Peyer's patch (tissue), 4 donors: ENCODE results near the gene ZNF573. TPM values are rescaled to one million over a fixed set of nuclear protein-coding genes. Genes with fewer than 3 reads are reported as not detected.

Experiments
- DNase-seq, 3 donors: peaks; one replicate each; pipeline ENCODE4 v3.0.0-alpha.2; 2017 to 2019
- H3K27ac ChIP-seq, 4 donors: fragments of 200-600 bp; sonication (generic); one replicate each; pipeline ENCODE4 v1.5.1; 2016 to 2019
- H3K27me3 ChIP-seq, 2 donors: fragments of 200-600 bp; sonication (generic); one replicate each; pipeline ENCODE4 v1.5.1; 2019
- H3K36me3 ChIP-seq, 3 donors: fragments of 200-600 bp; sonication (generic); one replicate each; pipeline ENCODE4 v1.5.1; 2016 to 2019
- H3K4me1 ChIP-seq, 4 donors: fragments of 200-600 bp; sonication (generic); one replicate each; pipeline ENCODE4 v1.5.1; 2016 to 2019
- H3K4me3 ChIP-seq, 4 donors: fragments of 200-600 bp; sonication (generic); 1 replicate in 3 of 4; 2 replicates in 1 of 4; pipeline ENCODE4 v1.5.1; 2016 to 2019; ENCODE audit warnings: mild to moderate bottlenecking in 1 of 4
- H3K9me3 ChIP-seq, 4 donors: fragments of 200-600 bp; sonication (generic); one replicate each; pipeline ENCODE4 v1.5.1; 2016 to 2019; ENCODE audit warnings: mild to moderate bottlenecking in 1 of 4
- POLR2A ChIP-seq, 2 donors: fragments of 450-650 bp; IDR thresholded peaks; one replicate each; pipeline ENCODE4 v1.5.1; 2017; ENCODE audit warnings: antibody characterized with exemption in 2 of 2, mild to moderate bottlenecking in 2 of 2, moderate library complexity in 2 of 2
- total RNA-seq, 4 donors: library from RNA; depleted of rRNA; stranded (reverse); fragments of >200 nt; gene quantifications; one replicate each; pipeline ENCODE4 v1.1.0, GENCODE V29; 2016
- TF ChIP-seq, protein P1 (sequence below), 6 experiments: fragments of 450-650 bp in 4 of 6; fragments of 200-600 bp in 2 of 6; sonication (generic) in 1 of 6; IDR thresholded peaks; one replicate each; pipeline ENCODE4 v1.5.1; 2017 to 2019; ENCODE audit warnings: antibody characterized with exemption in 6 of 6, mild to moderate bottlenecking in 3 of 6, moderate library complexity in 1 of 6

ZNF573 gene
- total RNA-seq, 4 donors from 2014 or later: 4.6 to 29.7 (median 8.0) TPM

DNA sequence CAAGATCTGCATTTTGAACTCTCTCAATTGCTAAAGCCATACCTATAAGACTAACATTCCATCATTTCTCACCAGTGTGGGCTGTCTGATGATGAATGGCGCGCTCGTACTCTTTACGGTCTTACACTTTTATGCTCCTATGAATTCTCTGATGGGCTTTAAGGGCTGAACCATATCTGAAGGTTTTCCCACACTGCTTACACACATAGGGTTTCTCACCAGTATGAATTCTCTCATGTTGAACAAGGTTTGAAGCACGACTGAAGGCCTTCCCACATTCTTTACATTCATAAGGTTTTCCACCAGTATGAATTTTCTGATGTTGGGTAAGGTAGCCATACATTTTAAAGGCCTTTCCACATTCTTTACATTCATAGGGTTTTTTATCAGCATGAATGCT lies 41.0 kb downstream of the ZNF573 start:
- no peak for DNase-seq
- Histone ChIP-seq H3K27me3 (no peaks in the 10 kb centered on the region), H3K27ac (no peak overlapping the region), H3K4me1 (no peaks in the 10 kb centered on the region), H3K4me3 (no peak overlapping the region), H3K9me3 (peaks cover 0 to 71% (median 5%) of the 10 kb centered on the region in 4 donors), H3K36me3 (peaks cover 0 to 27% (median 4%) of the 10 kb centered on the region in 3 donors)
- TF ChIP-seq, protein P1, sequence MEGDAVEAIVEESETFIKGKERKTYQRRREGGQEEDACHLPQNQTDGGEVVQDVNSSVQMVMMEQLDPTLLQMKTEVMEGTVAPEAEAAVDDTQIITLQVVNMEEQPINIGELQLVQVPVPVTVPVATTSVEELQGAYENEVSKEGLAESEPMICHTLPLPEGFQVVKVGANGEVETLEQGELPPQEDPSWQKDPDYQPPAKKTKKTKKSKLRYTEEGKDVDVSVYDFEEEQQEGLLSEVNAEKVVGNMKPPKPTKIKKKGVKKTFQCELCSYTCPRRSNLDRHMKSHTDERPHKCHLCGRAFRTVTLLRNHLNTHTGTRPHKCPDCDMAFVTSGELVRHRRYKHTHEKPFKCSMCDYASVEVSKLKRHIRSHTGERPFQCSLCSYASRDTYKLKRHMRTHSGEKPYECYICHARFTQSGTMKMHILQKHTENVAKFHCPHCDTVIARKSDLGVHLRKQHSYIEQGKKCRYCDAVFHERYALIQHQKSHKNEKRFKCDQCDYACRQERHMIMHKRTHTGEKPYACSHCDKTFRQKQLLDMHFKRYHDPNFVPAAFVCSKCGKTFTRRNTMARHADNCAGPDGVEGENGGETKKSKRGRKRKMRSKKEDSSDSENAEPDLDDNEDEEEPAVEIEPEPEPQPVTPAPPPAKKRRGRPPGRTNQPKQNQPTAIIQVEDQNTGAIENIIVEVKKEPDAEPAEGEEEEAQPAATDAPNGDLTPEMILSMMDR (IDR thresholded peaks at IDR 0.05): no peak
- no peak for TF ChIP-seq POLR2A (IDR thresholded peaks at IDR 0.05)

DNA sequence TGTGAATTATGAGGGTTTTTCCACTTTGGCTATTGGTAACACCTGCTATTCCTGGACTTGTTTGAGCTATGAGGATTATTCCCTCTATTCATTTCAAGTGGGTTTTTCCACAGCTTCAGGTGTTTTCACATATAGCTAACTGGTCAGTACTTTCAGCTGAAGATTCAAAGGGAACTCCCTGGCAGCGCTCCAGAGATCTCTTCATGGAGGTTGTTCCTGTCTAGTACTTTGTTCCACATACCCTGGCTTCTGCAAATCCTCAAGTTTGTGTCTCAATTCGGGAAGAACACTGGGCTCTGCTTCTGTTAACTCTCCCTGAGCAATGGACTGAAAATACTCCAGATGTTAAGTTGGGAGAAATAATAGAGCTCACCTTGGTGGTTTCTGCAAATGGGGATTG lies 54.2 kb downstream of the ZNF573 start:
- Histone ChIP-seq H3K27me3 (no peaks in the 10 kb centered on the region), H3K36me3 (no peaks in the 10 kb centered on the region), H3K27ac (no peak overlapping the region), H3K4me3 (no peak overlapping the region), H3K4me1 (no peaks in the 10 kb centered on the region), H3K9me3 (no peaks in the 10 kb centered on the region)
- TF ChIP-seq, protein P1 (IDR thresholded peaks at IDR 0.05): no peak
- no peak for TF ChIP-seq POLR2A (IDR thresholded peaks at IDR 0.05)
- no peak for DNase-seq

DNA sequence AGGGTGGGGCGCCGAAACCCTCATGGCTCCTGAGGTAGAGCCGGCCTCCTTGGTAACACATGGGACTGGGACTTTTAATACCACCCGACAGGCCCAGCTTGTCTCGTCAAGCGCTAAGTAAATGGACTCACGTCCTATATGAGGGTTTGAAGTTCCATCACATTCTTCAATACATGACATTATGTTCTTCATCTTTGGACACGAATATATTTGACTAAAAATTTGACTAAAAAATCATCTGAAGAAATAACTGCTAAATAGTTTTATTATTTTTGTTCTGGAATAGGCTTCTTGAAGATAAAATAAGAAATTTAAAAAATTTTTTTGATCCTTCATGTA lies 59.5 kb downstream of the ZNF573 start:
- H3K27ac ChIP-seq: peak overlapping the region in 3 of 4 donors; percentile 5 to 79 (median 67)
- H3K9me3 ChIP-seq: no peaks in the 10 kb centered on the region
- TF ChIP-seq, protein P1 (IDR thresholded peaks at IDR 0.05): peak in 2 of 6 experiments; percentile 1 to 5
- TF ChIP-seq POLR2A (IDR thresholded peaks at IDR 0.05): no peak
- H3K36me3 ChIP-seq: peaks cover 0 to 3% (median 0%) of the 10 kb centered on the region in 3 donors
- H3K4me1 ChIP-seq: peaks cover 0 to 8% (median 6%) of the 10 kb centered on the region in 4 donors
- H3K27me3 ChIP-seq: no peaks in the 10 kb centered on the region
- DNase-seq: no peak
- peak overlapping the region; percentile 63 to 91 (median 74) for H3K4me3 ChIP-seq

DNA sequence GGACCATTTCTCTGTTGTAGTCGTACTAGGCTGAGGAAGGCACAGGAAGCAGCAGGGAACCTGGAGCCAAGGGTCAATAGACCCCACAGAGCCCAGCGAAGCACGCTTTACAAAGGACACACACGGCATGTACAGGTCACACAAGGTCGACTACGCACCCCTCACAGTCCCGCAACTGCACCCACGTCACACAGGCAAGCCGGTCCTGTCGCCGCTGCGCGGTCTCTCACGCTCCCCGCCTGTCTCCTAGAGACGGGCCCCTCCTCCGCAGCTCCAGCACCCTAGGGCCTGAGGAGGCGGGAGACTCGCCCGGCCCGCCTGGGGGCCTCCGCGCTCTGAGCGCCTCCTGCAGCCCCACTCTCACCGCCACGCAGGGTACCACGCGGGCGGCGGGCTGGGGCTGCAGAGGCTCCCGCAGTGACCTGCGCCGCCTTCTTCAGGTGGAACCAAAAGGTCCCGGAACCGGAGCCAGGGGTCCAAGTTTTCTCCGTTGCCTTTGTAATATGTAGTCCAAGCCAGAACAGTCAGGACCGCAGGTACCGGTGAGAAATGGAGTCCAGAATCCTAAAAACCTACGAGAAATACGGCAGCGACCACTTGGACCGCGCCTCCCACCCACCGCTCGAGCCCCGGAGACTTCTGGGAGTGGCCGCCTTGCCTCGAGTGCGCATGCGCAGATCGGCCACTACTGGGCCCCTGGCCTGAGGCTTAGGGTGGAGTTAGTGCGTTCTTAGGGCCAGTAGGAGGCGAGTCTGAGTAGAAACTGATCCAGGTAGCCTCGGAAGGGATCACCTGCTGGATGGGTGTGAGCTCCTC lies 60.1 kb downstream of the ZNF573 start, which contains the start of gene ZNF607:
Gene ZNF607, minus strand, starts transcription at position 651 of the 816 bp plus-strand sequence. CDS start 8,143 bp downstream, outside the sequence.
- Histone ChIP-seq H3K27ac (peak within 1 kb of the TSS; percentile 5 to 79 (median 62)), H3K4me1 (peaks cover 0 to 8% (median 6%) of the 10 kb centered on the region in 4 donors), H3K9me3 (no peaks in the 10 kb centered on the region), H3K36me3 (peaks cover 0 to 9% (median 0%) of the 10 kb centered on the region in 3 donors), H3K27me3 (no peaks in the 10 kb centered on the region), H3K4me3 (peak within 1 kb of the TSS; percentile 63 to 91 (median 74))
- TF ChIP-seq POLR2A (IDR thresholded peaks at IDR 0.05): peak; percentile 44 to 48
- TF ChIP-seq, protein P1 (IDR thresholded peaks at IDR 0.05): peak; percentile 35 to 71 (median 56)
- peak; percentile 86 to 95 (median 90) for DNase-seq

DNA sequence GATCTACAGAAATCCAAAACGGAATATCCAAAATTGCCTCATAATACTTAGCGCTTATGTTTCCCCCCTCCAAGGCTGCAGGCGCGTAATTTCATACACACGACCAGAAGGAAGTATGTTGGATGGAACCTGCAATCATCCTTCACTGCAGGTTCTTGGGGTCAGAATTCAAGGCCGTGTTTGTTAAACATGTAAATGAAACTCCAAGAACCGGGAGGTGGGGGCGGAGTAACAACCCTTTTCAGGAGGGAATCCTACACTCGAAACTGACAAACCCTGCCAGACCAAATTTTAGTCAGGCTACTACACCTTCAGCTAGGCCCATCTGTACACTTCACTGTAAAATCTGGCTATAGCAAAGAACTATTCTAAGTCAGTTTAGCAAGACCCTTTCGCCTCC lies 61.1 kb downstream of the ZNF573 start:
- TF ChIP-seq POLR2A (IDR thresholded peaks at IDR 0.05): no peak
- TF ChIP-seq, protein P1 (IDR thresholded peaks at IDR 0.05): no peak
- Histone ChIP-seq H3K27ac (no peak overlapping the region), H3K9me3 (no peaks in the 10 kb centered on the region), H3K4me3 (peak overlapping the region in 2 of 4 donors; percentile 63 to 91), H3K27me3 (no peaks in the 10 kb centered on the region), H3K4me1 (peaks cover 0 to 8% (median 6%) of the 10 kb centered on the region in 4 donors), H3K36me3 (peaks cover 0 to 9% (median 0%) of the 10 kb centered on the region in 3 donors)
- no peak for DNase-seq
